Fibroblast of skin of back (primary cell): ENCODE results near the gene MERTK. TPM values are rescaled to one million over a fixed set of nuclear protein-coding genes. Genes with fewer than 3 reads are reported as not detected.
"Not testable (repeated sequence)": the region's sequence is repeated elsewhere in the genome, so short reads cannot be mapped to it uniquely, and the experiment has no call there.

Source experiments
- DNase-seq: peaks from one replicate; pipeline ENCODE4 v3.0.0-alpha.2; 2013
- polyA plus RNA-seq, 2 experiments: library from polyadenylated mRNA; unstranded; fragments of 120-200 nt; gene quantifications; one replicate each; pipeline ENCODE4 v1.2.1, GENCODE V29; 2013; ENCODE audit not compliant: insufficient read length in 2 of 2

The MERTK gene
- polyA plus RNA-seq (2013, experiment 1 of 2; ENCODE audit: insufficient read length) = 0.25 TPM
- polyA plus RNA-seq (2013, experiment 2 of 2; ENCODE audit: insufficient read length) = 0.37 TPM

- DNase-seq = peak; percentile 50
Measured at GRCh38 chr2:111897924-111898702, at the start of gene MERTK. Gene MERTK (plus strand): TSS chr2:111898607. CDS start chr2:111898736, 129 bp downstream.

- DNase-seq = peak; percentile 4
Measured at GRCh38 chr2:111850646-111851045, 47.8 kb upstream of the MERTK start.

DNA sequence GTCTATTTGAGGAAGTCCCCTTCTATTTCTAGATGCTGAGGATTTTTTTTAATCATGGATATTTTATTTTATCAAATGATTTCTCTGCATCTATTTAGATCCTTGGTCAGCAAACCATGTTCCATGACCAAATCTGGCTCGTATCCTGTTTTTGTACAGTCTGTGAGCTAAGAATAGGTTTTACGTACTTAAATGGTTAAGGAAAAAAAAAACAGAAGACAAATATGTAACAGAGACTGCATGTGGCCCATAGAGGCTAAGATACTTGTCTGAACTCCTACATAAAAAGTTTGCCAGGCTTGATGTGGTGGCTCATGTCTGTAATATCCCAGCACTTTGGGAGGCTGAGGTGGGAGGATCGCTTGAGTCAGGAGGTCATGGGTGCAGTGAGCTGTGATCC lies 45.9 kb upstream of the MERTK start:
- DNase-seq = not testable (repeated sequence)

DNA sequence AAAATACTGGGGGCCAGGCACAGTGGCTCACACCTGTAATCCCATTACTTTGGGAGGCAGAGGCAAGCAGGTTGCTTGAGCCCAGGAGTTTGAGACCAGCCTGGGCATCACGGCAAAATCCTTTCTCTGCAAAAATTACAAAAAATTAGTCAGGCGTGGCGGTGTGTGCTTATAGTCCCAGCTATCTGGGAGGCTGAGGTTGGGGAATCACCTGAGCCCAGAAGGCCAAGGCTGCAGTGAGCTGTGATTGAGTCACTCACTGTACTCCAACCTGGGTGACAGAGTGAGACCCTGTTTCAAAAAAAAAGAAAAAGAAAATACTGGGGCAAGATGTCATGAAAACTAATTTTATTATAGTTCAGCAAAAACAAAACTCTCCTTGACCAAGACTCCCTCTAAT lies 38.4 kb upstream of the MERTK start:
- not testable (repeated sequence) for DNase-seq

GRCh38 chr2:111865124-111865523 lies 33.3 kb upstream of the MERTK start:
- DNase-seq = not testable (repeated sequence)

- not testable (repeated sequence) for DNase-seq
Measured at GRCh38 chr2:111872806-111873205, 25.6 kb upstream of the MERTK start.

DNA sequence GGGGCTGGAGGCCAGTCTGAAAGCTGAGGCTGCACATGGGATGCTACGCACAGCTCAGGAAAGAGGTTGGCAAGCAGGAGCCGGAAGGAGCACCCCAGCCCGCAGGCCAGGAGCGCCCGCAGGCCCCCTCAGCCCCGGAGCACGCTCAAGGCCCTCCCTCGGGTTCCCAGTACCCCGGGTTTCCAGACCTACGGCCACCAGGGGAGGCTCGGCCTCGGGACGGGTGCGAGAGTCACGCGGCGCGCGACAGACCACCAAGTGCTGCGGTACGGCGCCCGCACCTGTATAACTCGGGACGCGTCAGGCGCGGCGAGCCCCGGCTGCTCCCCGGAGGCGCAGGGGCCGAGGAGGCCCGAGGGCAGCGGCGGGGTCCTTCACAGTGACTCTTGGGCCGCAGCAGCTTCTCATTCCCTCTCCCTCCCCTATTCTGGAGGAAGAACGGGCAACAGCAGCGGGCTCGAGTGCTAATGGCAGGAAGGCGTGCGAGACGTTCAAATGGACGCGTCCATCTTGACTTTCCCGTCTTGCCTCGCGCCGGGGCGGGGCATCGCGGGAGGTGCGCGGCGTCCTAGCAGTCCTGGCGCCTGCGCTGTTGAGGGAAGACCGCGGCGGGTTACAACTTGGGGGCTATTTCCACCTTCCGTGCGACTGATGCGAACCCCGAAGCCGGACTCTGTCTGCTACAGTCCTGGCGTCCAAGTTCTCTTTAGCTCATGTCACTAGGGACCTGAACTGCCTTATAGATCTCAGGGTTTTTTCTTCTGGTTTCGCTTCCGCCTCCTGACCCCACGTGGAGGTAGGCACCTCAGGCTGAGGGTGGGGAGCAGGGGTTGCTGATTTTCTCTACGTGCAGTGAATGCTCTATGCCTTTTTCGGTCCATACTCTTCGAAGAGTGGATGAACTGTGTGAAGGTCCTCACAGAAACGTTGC lies 14.5 kb upstream of the MERTK start, which contains the start of gene ANAPC1:
Gene ANAPC1 (minus strand): TSS at position 533 of the 931 bp plus-strand sequence. CDS start 3,368 bp downstream, outside the sequence.
- DNase-seq = peak; percentile 83

DNA sequence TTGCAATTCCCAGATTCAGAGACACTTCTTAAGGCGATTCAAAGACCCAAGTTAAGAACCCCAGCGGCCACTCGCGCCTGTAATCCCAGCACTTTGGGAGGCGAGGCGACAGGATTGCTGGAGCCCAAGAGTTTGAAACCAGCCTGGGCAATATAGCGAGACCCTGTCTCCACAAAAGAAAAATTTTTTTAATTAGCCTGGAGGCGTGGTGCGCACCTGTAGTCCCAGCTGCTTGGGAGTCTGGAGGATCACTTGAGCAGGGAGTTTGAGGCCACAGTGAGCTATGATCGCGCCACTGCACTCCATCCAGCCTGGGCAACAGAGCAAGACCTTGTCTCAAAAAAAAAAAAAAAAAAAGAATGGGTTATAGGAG lies 13.8 kb upstream of the MERTK start:
- no peak for DNase-seq

- no peak for DNase-seq
Measured at GRCh38 chr2:111896024-111896423, 2.4 kb upstream of the MERTK start.

DNA sequence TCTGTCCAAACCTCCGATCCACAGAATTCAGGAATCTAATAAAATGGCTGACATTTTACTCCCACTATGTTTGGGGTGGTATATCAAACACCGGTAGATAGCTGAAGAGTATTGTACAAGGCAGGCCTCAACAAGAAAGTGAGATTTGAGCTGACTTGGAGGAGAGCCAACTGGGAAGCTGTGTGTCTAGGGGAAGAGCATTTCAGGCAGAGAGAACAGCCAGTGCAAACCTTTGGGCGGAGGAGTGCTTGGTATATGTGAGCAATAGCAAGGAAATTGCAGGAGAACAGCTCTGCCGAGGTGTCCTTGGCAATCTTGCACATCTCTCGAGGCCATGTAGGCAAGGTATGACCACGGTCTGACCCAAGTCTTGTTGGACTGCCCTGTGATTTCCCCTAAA lies 1.8 kb upstream of the MERTK start:
- DNase-seq = no peak

DNA sequence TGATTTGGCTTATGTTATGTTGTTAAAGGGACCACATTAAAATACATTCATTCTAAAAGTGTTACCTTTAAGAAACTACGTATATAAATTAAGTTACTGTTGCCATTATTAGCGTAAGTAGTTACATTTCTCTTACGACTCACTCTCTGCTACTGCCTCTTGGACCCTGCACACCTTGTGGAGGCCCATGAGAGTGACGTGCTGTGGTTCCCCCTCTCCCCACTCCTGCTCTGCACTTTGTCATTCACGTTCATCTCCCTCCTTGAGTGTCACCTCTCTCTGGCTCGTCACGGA lies 830 bp upstream of the MERTK start:
- DNase-seq = no peak

DNA sequence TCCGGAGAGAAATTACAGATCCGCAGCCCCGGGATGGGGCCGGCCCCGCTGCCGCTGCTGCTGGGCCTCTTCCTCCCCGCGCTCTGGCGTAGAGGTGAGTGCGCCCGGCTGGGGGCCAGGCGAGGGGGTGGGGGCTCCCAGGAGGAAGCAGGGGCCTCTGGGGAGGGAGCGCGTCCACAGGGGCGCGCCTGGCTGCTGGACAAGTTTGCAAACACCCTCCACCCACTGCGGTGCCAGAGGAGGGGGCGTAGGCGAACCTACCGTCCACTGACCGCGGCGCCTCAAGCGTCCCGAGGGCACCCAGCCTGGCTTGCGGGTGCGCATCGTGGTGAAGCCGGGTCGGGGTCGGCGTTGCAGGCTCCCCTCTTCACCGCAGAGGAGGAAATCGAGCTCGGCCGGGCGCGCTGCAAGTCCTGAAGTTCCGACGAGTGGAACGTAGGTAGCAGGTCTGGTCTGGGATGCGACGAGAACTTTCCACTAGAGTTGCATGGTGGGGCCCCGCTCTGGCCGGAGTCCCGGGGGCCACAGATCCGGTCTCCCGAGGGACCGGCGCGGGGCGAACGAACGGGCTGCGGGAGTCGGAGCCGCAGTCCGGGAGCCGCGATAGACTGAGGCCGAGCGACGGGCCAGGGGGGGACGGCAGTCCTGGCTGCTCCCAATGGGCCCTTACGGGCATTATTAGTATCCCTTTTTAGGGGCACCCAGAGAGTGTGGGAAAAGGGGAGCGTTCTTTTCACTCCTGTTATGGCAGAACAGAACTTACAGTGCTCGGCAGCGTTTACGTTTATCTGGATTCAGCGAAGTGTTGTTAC lies 502 bp downstream of the MERTK start:
- DNase-seq = no peak

- peak; percentile 33 for DNase-seq
Measured at GRCh38 chr2:111900859-111901258, 2.5 kb downstream of the MERTK start.

DNA sequence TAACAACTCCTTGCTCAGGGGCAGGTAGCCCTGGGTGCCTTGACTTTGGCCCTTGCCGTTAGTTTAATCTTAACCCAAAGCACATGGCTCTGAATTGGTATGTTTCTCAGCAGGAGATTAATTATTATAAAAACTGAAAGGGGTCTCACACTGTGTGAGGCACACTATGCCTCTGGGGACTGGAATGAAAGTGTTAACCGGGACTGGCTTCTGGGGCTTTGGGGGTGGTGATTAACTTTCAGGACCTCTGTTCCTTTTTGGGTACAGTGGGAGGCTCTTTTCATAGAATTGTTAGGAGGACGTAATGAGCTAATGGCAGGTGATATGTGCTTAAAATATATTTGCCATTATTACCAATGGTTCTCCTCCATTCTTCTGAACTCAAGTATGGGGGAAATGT lies 5.1 kb downstream of the MERTK start:
- no peak for DNase-seq

DNA sequence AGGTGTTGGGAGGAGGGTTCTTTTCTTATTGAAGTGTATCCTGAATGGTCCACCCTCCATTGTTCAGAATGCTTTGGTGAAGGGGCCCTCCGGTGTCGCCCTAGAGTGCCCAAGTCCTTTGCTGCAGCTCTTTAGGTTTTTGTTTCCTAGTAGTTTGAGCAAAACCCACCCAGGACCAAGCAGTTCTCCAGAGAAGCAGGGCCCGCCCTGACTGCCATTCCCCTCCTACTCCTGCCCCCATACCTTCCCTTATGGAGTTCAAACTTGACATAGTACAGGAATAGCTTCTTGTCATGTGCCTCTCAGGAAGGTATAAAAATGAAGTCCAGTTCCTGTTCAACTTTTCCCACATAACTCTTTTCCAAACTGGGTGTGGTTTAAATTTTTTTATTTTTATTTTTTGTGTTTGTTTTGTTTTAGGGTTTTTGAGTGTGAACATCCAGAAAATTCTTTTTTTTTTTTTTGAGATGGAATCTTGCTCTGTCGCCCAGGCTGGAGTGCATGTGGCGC lies 5.6 kb downstream of the MERTK start:
- DNase-seq = no peak

DNA sequence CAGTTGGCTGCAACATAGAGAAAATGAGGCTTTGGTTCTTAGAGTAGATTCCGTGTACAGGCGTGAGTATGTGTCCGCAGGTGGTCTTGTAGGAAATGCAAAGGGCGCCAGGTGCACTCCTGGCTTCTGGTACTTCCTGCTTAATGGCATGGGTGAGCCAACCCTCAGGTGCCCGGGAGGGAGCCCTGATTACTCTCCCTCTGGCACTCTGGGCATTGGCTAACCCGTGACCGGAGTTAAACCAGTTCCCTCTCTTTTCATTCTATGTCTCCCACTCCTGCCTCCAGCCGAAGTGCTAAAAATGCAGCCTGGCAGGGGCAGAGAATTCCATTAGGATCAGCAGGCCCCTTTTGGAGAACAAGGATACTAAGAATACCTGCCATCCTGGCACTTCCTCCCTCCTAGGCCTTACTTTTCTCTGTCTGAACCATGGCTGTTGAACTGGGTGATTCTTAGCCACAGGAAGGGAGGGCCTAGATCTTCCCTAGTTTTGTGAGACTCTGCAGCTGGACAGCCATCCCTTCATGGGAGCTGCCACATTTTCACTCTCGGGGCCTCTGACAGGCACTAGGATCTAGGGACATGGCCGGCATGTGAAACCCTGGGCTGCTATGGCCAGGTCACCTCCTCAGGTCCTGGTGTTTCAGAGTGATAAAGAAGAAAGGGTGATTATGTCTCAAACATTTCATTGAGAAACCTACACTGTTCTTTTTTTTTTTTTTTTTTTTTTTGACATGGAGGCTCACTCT lies 6.5 kb downstream of the MERTK start:
- no peak for DNase-seq

- not testable (repeated sequence) for DNase-seq
Measured at GRCh38 chr2:111905475-111905869, 7.1 kb downstream of the MERTK start.

DNA sequence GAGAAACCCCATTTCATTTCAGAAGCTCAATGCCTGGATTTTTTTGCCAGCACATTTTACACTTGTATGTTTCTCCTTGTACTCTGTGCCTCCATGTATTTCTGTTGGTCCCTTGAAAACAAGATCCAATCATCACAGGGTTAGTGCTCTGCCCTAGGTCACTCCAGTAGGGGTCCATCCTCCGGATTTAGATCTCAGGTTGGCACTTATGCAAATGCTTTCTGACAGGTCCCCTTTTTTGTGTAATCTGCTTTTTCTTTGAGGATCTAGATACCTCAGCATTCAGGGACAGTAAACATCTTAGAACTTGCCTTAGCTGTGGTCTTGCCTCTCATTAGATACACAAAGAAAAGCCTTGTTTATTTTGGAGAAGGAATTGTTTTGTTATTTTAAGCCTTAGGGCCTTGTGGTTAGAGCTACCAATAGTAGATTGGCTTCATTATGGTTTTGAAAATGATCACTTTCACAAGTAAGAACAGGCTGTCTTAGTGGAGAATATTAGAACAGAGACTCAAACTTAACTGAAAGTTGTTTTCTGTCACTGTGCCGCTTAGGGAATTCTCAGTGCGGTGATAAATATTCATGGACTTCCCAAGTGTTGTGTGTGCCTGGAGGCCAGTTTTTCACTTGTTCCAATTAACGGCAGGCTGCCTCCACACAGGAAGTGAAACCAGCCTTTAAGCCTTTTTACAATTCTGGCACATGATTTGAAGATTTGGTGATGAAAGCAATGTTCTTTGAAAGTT lies 7.8 kb downstream of the MERTK start:
- no peak for DNase-seq

DNA sequence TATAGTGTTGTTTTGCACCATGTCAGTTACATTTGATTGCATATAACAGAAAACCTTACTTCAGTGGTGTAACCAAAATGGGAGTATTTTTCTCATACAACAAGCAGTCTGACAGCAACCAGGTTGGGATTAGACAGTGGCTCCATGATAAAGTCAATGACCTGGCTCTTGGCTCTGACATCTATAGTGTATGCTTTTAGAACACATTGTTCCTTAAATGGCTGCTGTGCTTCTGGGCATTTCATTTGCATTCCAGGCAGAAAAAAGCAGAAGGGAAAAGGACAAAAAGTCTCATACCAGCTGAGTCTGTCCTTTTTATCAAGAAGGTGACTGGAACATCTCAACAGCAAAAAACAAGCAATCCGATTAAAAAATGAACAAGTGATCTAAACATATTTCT lies 10.2 kb downstream of the MERTK start:
- DNase-seq = no peak

DNA sequence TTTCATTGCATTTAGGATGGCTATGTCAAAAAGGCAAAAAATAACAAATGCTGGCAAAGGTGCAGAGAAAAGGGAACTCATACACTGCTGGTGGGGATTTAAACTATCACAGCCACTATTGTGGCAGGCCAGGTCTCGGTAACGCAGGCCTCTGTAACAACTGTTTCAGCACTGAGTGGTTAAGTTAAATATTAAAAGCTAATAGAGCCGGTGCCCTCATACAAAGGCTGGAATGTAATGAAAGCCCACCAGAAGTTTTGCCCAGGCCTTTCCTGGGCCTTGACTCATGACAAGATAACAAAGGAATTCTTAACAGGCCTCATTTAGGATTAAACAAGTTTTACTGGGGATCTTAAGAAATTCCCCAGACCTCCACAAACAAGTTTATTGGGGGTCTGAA lies 10.7 kb downstream of the MERTK start:
- DNase-seq = no peak

DNA sequence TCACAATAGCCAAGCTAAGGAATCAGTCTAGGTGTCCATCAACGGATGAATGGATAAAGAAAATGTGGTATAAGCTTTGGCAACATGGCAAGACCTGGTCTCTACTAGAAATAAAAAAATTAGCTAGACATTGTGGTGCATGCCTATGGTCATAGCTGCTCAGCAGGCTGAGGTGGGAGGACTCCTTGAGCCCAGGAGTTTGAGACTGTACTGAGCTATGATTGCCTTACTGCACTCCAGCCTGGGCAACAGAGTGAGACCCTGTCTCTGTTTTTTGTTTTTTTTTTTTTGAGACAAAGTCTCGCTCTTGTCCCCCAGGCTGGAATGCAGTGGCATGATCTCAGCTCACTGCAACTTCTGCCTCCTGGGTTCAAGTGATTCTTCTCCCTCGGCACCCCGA lies 11.6 kb downstream of the MERTK start:
- DNase-seq = not testable (repeated sequence)
